Smooth muscle cell (in vitro differentiated cells): Measurements from ENCODE around the gene ZNF79. TPM values are rescaled to one million over a fixed set of nuclear protein-coding genes. Genes with fewer than 3 reads are reported as not detected.

Source experiments
- DNase-seq: peaks from one replicate; lab custom pipeline; 2025; ENCODE audit not compliant: unreplicated experiment; lab: John Stamatoyannopoulos, UW
- H2AFZ ChIP-seq: fragments of 200-600 bp; sonication (generic); 2 replicates; pipeline ENCODE4 v1.6.0; 2016; ENCODE audit warnings: antibody characterized with exemption, low read depth, mild to moderate bottlenecking
- H3F3A ChIP-seq: fragments of 200-600 bp; sonication (generic); 2 replicates; pipeline ENCODE4 v1.6.0; 2017; ENCODE audit warnings: antibody characterized with exemption, low read depth
- H3K27ac ChIP-seq: fragments of 200-600 bp; sonication (generic); 2 replicates; pipeline ENCODE4 v1.5.1; 2016; ENCODE audit warnings: low read depth, mild to moderate bottlenecking
- H3K27me3 ChIP-seq: fragments of 200-600 bp; sonication (generic); 2 replicates; pipeline ENCODE4 v1.6.1; 2016; ENCODE audit warnings: low read depth, mild to moderate bottlenecking
- H3K36me3 ChIP-seq: fragments of 200-600 bp; sonication (generic); 2 replicates; pipeline ENCODE4 v1.5.1; 2016; ENCODE audit warnings: low read depth
- H3K4me1 ChIP-seq: fragments of 200-600 bp; sonication (generic); 2 replicates; pipeline ENCODE4 v1.5.1; 2016; ENCODE audit warnings: low read depth
- H3K4me2 ChIP-seq: fragments of 200-600 bp; sonication (generic); 2 replicates; pipeline ENCODE4 v1.6.0; 2016; ENCODE audit warnings: mild to moderate bottlenecking
- H3K4me3 ChIP-seq: fragments of 200-600 bp; sonication (generic); 2 replicates; pipeline ENCODE4 v1.5.1; 2016; ENCODE audit warnings: mild to moderate bottlenecking
- H3K79me2 ChIP-seq: fragments of 200-600 bp; sonication (generic); 2 replicates; pipeline ENCODE4 v1.6.0; 2016; ENCODE audit warnings: low read depth, mild to moderate bottlenecking
- H3K9ac ChIP-seq: fragments of 200-600 bp; sonication (generic); 2 replicates; pipeline ENCODE4 v1.6.0; 2016; ENCODE audit warnings: low read depth
- H3K9me3 ChIP-seq: fragments of 200-600 bp; sonication (generic); replicated peaks from 2 replicates; pipeline ENCODE4 v1.5.1; 2016; ENCODE audit warnings: low read depth
- H4K20me1 ChIP-seq: fragments of 200-600 bp; sonication (generic); 2 replicates; pipeline ENCODE4 v1.6.0; 2016; ENCODE audit warnings: low read depth
- WGBS: methylation state at CpG from one replicate; pipeline ENCODE4 v1.1.7; 2016; ENCODE audit warnings: low lambda C conversion rate; 5-methylcytosine and 5-hydroxymethylcytosine counted together
- polyA plus RNA-seq: library from polyadenylated mRNA; unstranded; fragments of >200 nt; fragmentation: Nextera tagmentation; extraction: Ambion mirVana; gene quantifications from 2 replicates; pipeline ENCODE4 v1.2.1, GENCODE V29; 2016
- total RNA-seq: library from RNA; depleted of rRNA; stranded (reverse); fragments of >200 nt; gene quantifications from 2 replicates; pipeline ENCODE4 v1.2.3, GENCODE V29; 2014
- TF ChIP-seq, protein P1 (sequence below): fragments of 200-600 bp; sonication (generic); IDR thresholded peaks from 2 replicates; pipeline ENCODE4 v1.5.1; 2017; ENCODE audit warnings: borderline replicate concordance, mild to moderate bottlenecking, antibody characterized with exemption; ENCODE audit not compliant: insufficient read depth, poor library complexity, severe bottlenecking

The ZNF79 gene
- total and polyA plus RNA-seq, 2 experiments from 2014 or later, result 4.3 to 6.6 TPM

GRCh38 chr9:127424676-127424999 is 456 bp downstream of the ZNF79 start:
- H3K9ac ChIP-seq, result peak overlapping the region; percentile 81
- TF ChIP-seq, protein P1, sequence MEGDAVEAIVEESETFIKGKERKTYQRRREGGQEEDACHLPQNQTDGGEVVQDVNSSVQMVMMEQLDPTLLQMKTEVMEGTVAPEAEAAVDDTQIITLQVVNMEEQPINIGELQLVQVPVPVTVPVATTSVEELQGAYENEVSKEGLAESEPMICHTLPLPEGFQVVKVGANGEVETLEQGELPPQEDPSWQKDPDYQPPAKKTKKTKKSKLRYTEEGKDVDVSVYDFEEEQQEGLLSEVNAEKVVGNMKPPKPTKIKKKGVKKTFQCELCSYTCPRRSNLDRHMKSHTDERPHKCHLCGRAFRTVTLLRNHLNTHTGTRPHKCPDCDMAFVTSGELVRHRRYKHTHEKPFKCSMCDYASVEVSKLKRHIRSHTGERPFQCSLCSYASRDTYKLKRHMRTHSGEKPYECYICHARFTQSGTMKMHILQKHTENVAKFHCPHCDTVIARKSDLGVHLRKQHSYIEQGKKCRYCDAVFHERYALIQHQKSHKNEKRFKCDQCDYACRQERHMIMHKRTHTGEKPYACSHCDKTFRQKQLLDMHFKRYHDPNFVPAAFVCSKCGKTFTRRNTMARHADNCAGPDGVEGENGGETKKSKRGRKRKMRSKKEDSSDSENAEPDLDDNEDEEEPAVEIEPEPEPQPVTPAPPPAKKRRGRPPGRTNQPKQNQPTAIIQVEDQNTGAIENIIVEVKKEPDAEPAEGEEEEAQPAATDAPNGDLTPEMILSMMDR, result no peak
- H3K4me1 ChIP-seq, result peaks cover 18% of the 10 kb centered on the region
- H3K27ac ChIP-seq, result peak overlapping the region; percentile 72
- no peaks in the 10 kb centered on the region for H3K36me3 ChIP-seq
- no peaks in the 10 kb centered on the region for H3K9me3 ChIP-seq
- 1% methylated on average over 13 of the region's 13 CpGs for WGBS
- H3F3A ChIP-seq, result peaks cover 10% of the 10 kb centered on the region
- DNase-seq, result no peak
- H3K4me3 ChIP-seq, result peak overlapping the region; percentile 77
- H2AFZ ChIP-seq, result peak overlapping the region; percentile 86
- H3K79me2 ChIP-seq, result peaks cover 63% of the 10 kb centered on the region
- peaks cover 26% of the 10 kb centered on the region for H4K20me1 ChIP-seq
- H3K4me2 ChIP-seq, result peak overlapping the region; percentile 87
- no peaks in the 10 kb centered on the region for H3K27me3 ChIP-seq

- peaks cover 18% of the 10 kb centered on the region for H3K4me1 ChIP-seq
- 100% methylated on average over 2 of the region's 2 CpGs for WGBS
- TF ChIP-seq, protein P1, result no peak
- H3K4me3 ChIP-seq, result no peak overlapping the region
- peaks cover 76% of the 10 kb centered on the region for H3K79me2 ChIP-seq
- no peaks in the 10 kb centered on the region for H3K9me3 ChIP-seq
- no peak for DNase-seq
- H3K27ac ChIP-seq, result no peak overlapping the region
- H3F3A ChIP-seq, result peaks cover 10% of the 10 kb centered on the region
- no peak overlapping the region for H3K9ac ChIP-seq
- no peak overlapping the region for H2AFZ ChIP-seq
- no peaks in the 10 kb centered on the region for H3K36me3 ChIP-seq
- no peaks in the 10 kb centered on the region for H3K27me3 ChIP-seq
- peaks cover 40% of the 10 kb centered on the region for H4K20me1 ChIP-seq
- no peak overlapping the region for H3K4me2 ChIP-seq
Observed at GRCh38 chr9:127426756-127427155, 2.6 kb downstream of the ZNF79 start.

GRCh38 chr9:127428348-127428747 is 4.2 kb downstream of the ZNF79 start:
- H3K36me3 ChIP-seq, result peaks cover 3% of the 10 kb centered on the region
- WGBS, result 83% methylated on average over 3 of the region's 3 CpGs
- H3K79me2 ChIP-seq, result peaks cover 70% of the 10 kb centered on the region
- peaks cover 9% of the 10 kb centered on the region for H3K4me1 ChIP-seq
- peaks cover 54% of the 10 kb centered on the region for H4K20me1 ChIP-seq
- H3K27me3 ChIP-seq, result no peaks in the 10 kb centered on the region
- TF ChIP-seq, protein P1, result no peak
- DNase-seq, result no peak
- no peak overlapping the region for H3K27ac ChIP-seq
- no peaks in the 10 kb centered on the region for H3K9me3 ChIP-seq
- no peak overlapping the region for H3K9ac ChIP-seq
- peaks cover 8% of the 10 kb centered on the region for H3F3A ChIP-seq
- H2AFZ ChIP-seq, result no peak overlapping the region
- no peak overlapping the region for H3K4me2 ChIP-seq
- H3K4me3 ChIP-seq, result no peak overlapping the region

DNA sequence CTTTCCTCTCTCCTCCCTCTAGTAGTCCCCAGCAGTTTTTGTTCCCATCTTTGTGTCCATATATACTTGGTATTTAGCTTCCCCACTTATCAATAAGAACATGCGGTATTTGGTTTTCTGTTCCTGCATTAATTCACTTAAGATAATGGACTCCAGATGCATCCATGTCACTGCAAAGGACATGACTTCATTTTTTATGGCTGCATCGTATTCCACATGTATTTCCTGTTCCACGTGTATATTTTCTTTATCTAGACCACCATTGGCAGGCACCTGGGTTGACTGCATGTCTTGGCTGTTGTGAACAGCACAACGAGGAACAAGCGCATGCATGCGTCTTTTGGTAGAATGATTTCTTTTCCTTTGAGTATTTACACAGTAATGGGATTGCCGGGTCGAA is 6.2 kb downstream of the ZNF79 start:
- Histone ChIP-seq H3K9ac (no peak overlapping the region), H3K79me2 (peaks cover 59% of the 10 kb centered on the region), H2AFZ (no peak overlapping the region), H3K27me3 (no peaks in the 10 kb centered on the region), H3K27ac (no peak overlapping the region), H3F3A (no peaks in the 10 kb centered on the region), H3K4me3 (no peak overlapping the region), H3K9me3 (no peaks in the 10 kb centered on the region), H3K4me2 (no peak overlapping the region), H3K4me1 (peaks cover 3% of the 10 kb centered on the region), H3K36me3 (peaks cover 16% of the 10 kb centered on the region), H4K20me1 (peaks cover 55% of the 10 kb centered on the region)
- WGBS, result 97% methylated on average over 8 of the region's 8 CpGs
- no peak for DNase-seq
- TF ChIP-seq, protein P1, result no peak
